SH-SY5Y (cell line): ENCODE results near the gene YBX2.

Source experiments
- GATA2 ChIP-seq: IDR thresholded peaks from 2 replicates; pipeline ENCODE4 v1.6.1; 2011; ENCODE audit warnings: mild to moderate bottlenecking, low read depth, low read length
- GATA3 ChIP-seq: IDR thresholded peaks from 2 replicates; pipeline ENCODE4 v1.6.1; 2011; ENCODE audit warnings: low read depth, mild to moderate bottlenecking, low read length, moderate library complexity

DNA sequence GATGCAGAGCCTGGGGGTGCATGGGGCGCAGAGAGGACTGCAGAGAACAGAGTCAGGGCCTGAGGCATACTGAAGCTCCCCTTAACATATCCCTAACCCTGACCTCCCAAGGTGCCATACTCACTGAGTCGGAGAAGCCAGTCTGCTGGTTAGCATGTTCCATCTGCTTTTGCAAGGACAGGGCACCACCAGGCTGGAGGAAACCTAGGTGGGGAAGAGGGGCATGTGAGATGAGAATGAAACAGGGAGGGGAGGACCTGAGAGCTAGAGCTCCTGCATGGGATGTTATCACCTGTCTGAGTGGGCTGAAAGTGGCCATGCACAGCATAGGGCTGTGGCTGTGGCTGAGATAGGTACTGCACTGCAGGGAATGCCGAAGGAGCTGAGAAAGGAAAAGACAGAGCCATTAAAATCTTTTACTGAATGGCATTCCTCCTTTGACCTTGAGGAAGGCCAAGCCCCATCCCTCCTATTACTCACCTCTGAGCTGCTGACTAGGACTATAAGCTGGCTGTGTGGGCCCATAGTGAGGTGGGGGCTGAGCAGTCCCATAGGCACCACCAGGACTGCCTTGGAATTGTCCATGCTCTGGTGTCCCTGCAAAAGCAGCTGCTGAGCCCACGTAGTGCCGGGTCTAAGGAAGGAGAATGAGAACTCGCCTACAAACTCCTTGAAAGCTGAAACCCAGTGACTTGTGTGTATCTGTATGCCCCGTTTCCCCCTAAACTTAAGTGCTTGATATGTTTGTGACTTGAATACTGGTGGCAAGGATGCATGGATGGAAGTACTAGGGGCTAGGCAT lies 18.9 kb upstream of the YBX2 start:
- TF ChIP-seq GATA2: no peak
- no peak for TF ChIP-seq GATA3
